HCT116 (cell line): ENCODE results near the gene SRGAP2C. TPM values are rescaled to one million over a fixed set of nuclear protein-coding genes. Genes with fewer than 3 reads are reported as not detected.
"Not testable (repeated sequence)": the region's sequence is repeated elsewhere in the genome, so short reads cannot be mapped to it uniquely, and the experiment has no call there.

ENCODE experiments used
- ATAC-seq: fragments of 200-7000 bp; cut with Tn5 transposase; 2 replicates; pipeline ENCODE4 v1.9.1; 2020; ENCODE audit warnings: mild to moderate bottlenecking, moderate library complexity
- BruUV-seq: library from RNA; stranded (reverse); fragments of 400-500 nt; replicated peaks from 2 replicates; lab custom pipeline; 2021; lab: Mats Ljungman, UMichigan
- CTCF ChIA-PET: fragments of 300-600 bp; sonication (Branson Sonifier 250); formaldehyde crosslinking; loops from one replicate; lab custom pipeline; 2021; ENCODE audit warnings: antibody characterized with exemption; lab: Charles Lee
- POLR2A ChIA-PET: fragments of 300-600, 350-600 bp; sonication (Branson Sonifier 250); formaldehyde crosslinking; loops from one replicate; lab custom pipeline; 2021; ENCODE audit warnings: antibody characterized with exemption; lab: Charles Lee
- RAD21 ChIA-PET, 2 experiments: fragments of 300-600 bp; sonication (Branson Sonifier 250); formaldehyde crosslinking; loops; one replicate each; lab custom pipeline; 2023; ENCODE audit warnings: low total read pairs in 2 of 2; ENCODE audit not compliant: uncharacterized antibody in 2 of 2, unreplicated experiment in 2 of 2, low non-redundant PET in 1 of 2; lab: Charles Lee
- DNase-seq: peaks from one replicate; pipeline ENCODE4 v3.0.0-alpha.2; 2010; ENCODE audit warnings: low read depth, low spot score
- H2AFZ ChIP-seq: fragments of 200-600 bp; shearing (Covaris generic), sonication (generic); 2 replicates; pipeline ENCODE4 v1.6.1; 2017; ENCODE audit warnings: low read depth, mixed run types, mixed read lengths, antibody characterized with exemption, low read length; ENCODE audit not compliant: poor library complexity, severe bottlenecking
- H3K27ac ChIP-seq: 2 replicates; pipeline ENCODE4 v1.5.1; 2012; ENCODE audit warnings: low read depth, low read length
- H3K27me3 ChIP-seq: fragments of 200-600 bp; sonication (generic); 2 replicates; pipeline ENCODE4 v1.6.1; 2016; ENCODE audit warnings: mixed run types, low read length, mixed read lengths; ENCODE audit not compliant: insufficient read depth
- H3K36me3 ChIP-seq, 2 experiments: fragments of 200-500 bp in 1 of 2; fragments of 200-600 bp in 1 of 2; sonication (Bioruptor generic) in 1 of 2; sonication (generic) in 1 of 2; 2 replicates each; pipeline versions ENCODE4 v1.5.1 to v1.6.1; 2014 to 2016; ENCODE audit warnings: low read length in 2 of 2, inconsistent platforms in 1 of 2, mixed read lengths in 1 of 2, mixed run types in 1 of 2; ENCODE audit not compliant: insufficient read depth in 2 of 2, control insufficient read depth in 1 of 2
- H3K4me1 ChIP-seq, 2 experiments: fragments of 200-600 bp in 1 of 2; sonication (generic) in 1 of 2; 2 replicates each; pipeline versions ENCODE4 v1.5.1 to v1.6.1; 2012 to 2017; ENCODE audit warnings: low read length in 2 of 2, inconsistent platforms in 1 of 2, mild to moderate bottlenecking in 1 of 2, mixed read lengths in 1 of 2, mixed run types in 1 of 2, moderate library complexity in 1 of 2; ENCODE audit not compliant: insufficient read depth in 2 of 2, control insufficient read depth in 1 of 2
- H3K4me2 ChIP-seq: fragments of 200-600 bp; sonication (generic); 2 replicates; pipeline ENCODE4 v1.6.1; 2017; ENCODE audit warnings: mixed run types, low read length, mixed read lengths
- H3K4me3 ChIP-seq, 2 experiments: fragments of 200-600 bp in 1 of 2; sonication (generic) in 1 of 2; replicated peaks in 1 of 2; 2 replicates each; pipeline ENCODE4 v1.5.1; 2011 to 2016; ENCODE audit warnings: low read length in 2 of 2, control low read depth in 1 of 2, low read depth in 1 of 2, mild to moderate bottlenecking in 1 of 2, mixed read lengths in 1 of 2, mixed run types in 1 of 2
- H3K79me2 ChIP-seq: fragments of 200-600 bp; sonication (generic); 2 replicates; pipeline ENCODE4 v1.6.1; 2017; ENCODE audit warnings: mild to moderate bottlenecking, mixed run types, low read length, moderate library complexity, mixed read lengths; ENCODE audit not compliant: insufficient read depth
- H3K9ac ChIP-seq: fragments of 200-600 bp; sonication (generic); 2 replicates; pipeline ENCODE4 v1.6.1; 2016; ENCODE audit warnings: low read length, mixed read lengths
- H3K9me2 ChIP-seq: fragments of 200-600 bp; sonication (generic), shearing (Covaris generic); 2 replicates; pipeline ENCODE4 v1.6.1; 2017; ENCODE audit warnings: mixed run types, mild to moderate bottlenecking, moderate library complexity; ENCODE audit not compliant: insufficient read depth
- H3K9me3 ChIP-seq, 2 experiments: fragments of 200-500 bp in 1 of 2; fragments of 200-600 bp in 1 of 2; sonication (Bioruptor generic) in 1 of 2; sonication (generic) in 1 of 2; 2 replicates each; pipeline ENCODE4 v1.6.1; 2014 to 2017; ENCODE audit warnings: low read length in 2 of 2, mixed read lengths in 2 of 2, inconsistent platforms in 1 of 2, low read depth in 1 of 2, mild to moderate bottlenecking in 1 of 2, mixed run types in 1 of 2, moderate library complexity in 1 of 2; ENCODE audit not compliant: control insufficient read depth in 1 of 2, insufficient read depth in 1 of 2
- H4K20me1 ChIP-seq: fragments of 200-600 bp; sonication (generic), shearing (Covaris generic); 2 replicates; pipeline ENCODE4 v1.6.1; 2017; ENCODE audit warnings: mixed run types, mild to moderate bottlenecking, moderate library complexity; ENCODE audit not compliant: insufficient read depth
- intact Hi-C: fragments of 100-400 bp; cut with micrococcal nuclease; formaldehyde crosslinking; loops from 2 replicates; pipeline ENCODE4 v1.10.0; 2022
- total RNA-seq: library from RNA; stranded (reverse); gene quantifications from one replicate; pipeline ENCODE4 v1.2.1, GENCODE V29; 2021; ENCODE audit not compliant: unreplicated experiment

The SRGAP2C gene
- total RNA-seq, 1 experiment from 2014 or later, result 21.3 TPM

DNA sequence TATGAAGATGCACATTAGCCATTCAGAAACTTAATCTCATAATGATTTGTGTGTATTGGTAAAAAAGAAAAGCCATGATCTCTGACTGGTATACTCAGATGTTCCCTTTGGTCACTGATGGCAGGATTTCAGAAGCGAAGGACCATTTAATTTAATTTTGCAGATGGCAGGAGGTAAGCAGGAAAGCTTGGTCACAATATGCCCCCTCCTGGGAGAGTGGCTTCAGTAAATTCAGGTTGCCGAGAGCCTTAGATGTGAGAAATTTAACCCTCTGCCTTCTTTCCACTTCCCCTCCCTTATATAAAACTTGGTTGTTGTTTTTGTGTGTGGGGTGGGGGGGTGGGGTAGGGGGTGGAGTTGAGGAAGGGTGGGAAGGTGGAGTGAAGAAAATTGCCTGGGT, 72.9 kb downstream of the SRGAP2C start:
- POLR2A ChIA-PET, H3K4me2 ChIP-seq, H3K27me3 ChIP-seq, H2AFZ ChIP-seq, H4K20me1 ChIP-seq, H3K9ac ChIP-seq, H3K36me3 ChIP-seq, RAD21 ChIA-PET, CTCF ChIA-PET, H3K9me2 ChIP-seq, intact Hi-C loops, DNase-seq, H3K27ac ChIP-seq, H3K4me3 ChIP-seq, ATAC-seq, H3K79me2 ChIP-seq, H3K4me1 ChIP-seq, H3K9me3 ChIP-seq, BruUV-seq: not testable (repeated sequence)

GRCh38 chr1:121258134-121258533, 73.4 kb downstream of the SRGAP2C start:
- H3K36me3 ChIP-seq, H2AFZ ChIP-seq, H3K4me1 ChIP-seq, POLR2A ChIA-PET, H3K4me2 ChIP-seq, H4K20me1 ChIP-seq, H3K9me2 ChIP-seq, H3K9me3 ChIP-seq, H3K4me3 ChIP-seq, BruUV-seq, H3K27me3 ChIP-seq, H3K9ac ChIP-seq, CTCF ChIA-PET, ATAC-seq, intact Hi-C loops, DNase-seq, H3K79me2 ChIP-seq, H3K27ac ChIP-seq, RAD21 ChIA-PET: not testable (repeated sequence)

DNA sequence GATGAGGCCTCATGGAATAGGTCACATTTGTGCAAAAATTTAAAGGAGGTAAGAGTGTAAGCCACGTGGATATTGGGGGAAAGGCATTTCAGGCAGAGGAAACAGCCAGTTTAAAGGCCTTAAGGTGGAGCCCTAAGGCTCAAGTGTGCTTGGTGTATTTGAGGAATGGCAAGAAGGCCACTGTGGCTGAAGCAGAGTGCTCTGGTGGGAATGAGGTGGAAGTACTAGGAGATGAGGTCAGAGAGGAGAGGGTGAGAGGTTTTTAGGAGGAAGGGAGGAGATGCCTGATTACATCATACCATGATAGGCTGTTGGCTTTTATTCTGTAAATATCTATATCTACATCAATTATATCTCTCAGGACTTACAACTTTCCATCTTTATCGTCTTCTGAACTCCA, 75.4 kb downstream of the SRGAP2C start:
- H3K9ac ChIP-seq, H3K4me3 ChIP-seq, H3K9me2 ChIP-seq, H4K20me1 ChIP-seq, CTCF ChIA-PET, DNase-seq, H3K9me3 ChIP-seq, BruUV-seq, POLR2A ChIA-PET, H3K4me1 ChIP-seq, intact Hi-C loops, RAD21 ChIA-PET, H3K27ac ChIP-seq, H2AFZ ChIP-seq, H3K27me3 ChIP-seq, H3K36me3 ChIP-seq, H3K79me2 ChIP-seq, ATAC-seq, H3K4me2 ChIP-seq: not testable (repeated sequence)

- ATAC-seq, CTCF ChIA-PET, H3K9ac ChIP-seq, H3K9me2 ChIP-seq, H3K27me3 ChIP-seq, H3K4me1 ChIP-seq, DNase-seq, BruUV-seq, H3K36me3 ChIP-seq, POLR2A ChIA-PET, H3K4me2 ChIP-seq, H2AFZ ChIP-seq, H3K79me2 ChIP-seq, H3K9me3 ChIP-seq, H3K27ac ChIP-seq, RAD21 ChIA-PET, intact Hi-C loops, H3K4me3 ChIP-seq, H4K20me1 ChIP-seq: not testable (repeated sequence)
Observed at GRCh38 chr1:121262163-121262562, 77.4 kb downstream of the SRGAP2C start.
